SK-N-SH treated with all-trans-retinoic acid at 6 μM for 48 hours (cell line): ENCODE measurements around the gene TCP11L1.

Experiments used
- ATAC-seq: fragments of 200-7000 bp; cut with Tn5 transposase; 3 replicates; pipeline ENCODE4 v1.9.1; 2020; ENCODE audit warnings: mild to moderate bottlenecking, moderate library complexity
- BACH2 ChIP-seq: fragments of 250-450 bp; sonication (Bioruptor Pico); IDR thresholded peaks from 2 replicates; pipeline ENCODE4 v1.9.0; 2021; ENCODE audit warnings: mild to moderate bottlenecking, borderline replicate concordance
- CREB5 ChIP-seq: fragments of 250-450 bp; sonication (Bioruptor Pico); IDR thresholded peaks from 2 replicates; pipeline ENCODE4 v1.5.1; 2020; ENCODE audit warnings: low read depth, mild to moderate bottlenecking, moderate library complexity
- CSDC2 ChIP-seq: fragments of 250-450 bp; sonication (Bioruptor Pico); IDR thresholded peaks from 2 replicates; pipeline ENCODE4 v1.5.0; 2020; ENCODE audit warnings: mild to moderate bottlenecking, moderate library complexity
- CSRNP3 ChIP-seq: fragments of 250-450 bp; sonication (Bioruptor Pico); IDR thresholded peaks from 2 replicates; pipeline ENCODE4 v1.5.1; 2021; ENCODE audit warnings: mild to moderate bottlenecking, moderate library complexity
- ESRRG ChIP-seq: fragments of 250-450 bp; sonication (Bioruptor Pico); IDR thresholded peaks from 2 replicates; pipeline ENCODE4 v1.6.1; 2021; ENCODE audit warnings: mild to moderate bottlenecking
- GLIS3 ChIP-seq: fragments of 250-450 bp; sonication (Bioruptor Pico); IDR thresholded peaks from 2 replicates; pipeline ENCODE4 v1.5.0; 2020; ENCODE audit warnings: mild to moderate bottlenecking, moderate library complexity
- ISL1 ChIP-seq: fragments of 250-450 bp; sonication (Bioruptor Pico); IDR thresholded peaks from 2 replicates; pipeline ENCODE4 v2.1.2; 2022; ENCODE audit warnings: mild to moderate bottlenecking, moderate library complexity
- OSR1 ChIP-seq: fragments of 250-450 bp; sonication (Bioruptor Pico); IDR thresholded peaks from 2 replicates; pipeline ENCODE4 v1.8.0; 2022; ENCODE audit warnings: moderate library complexity, mild to moderate bottlenecking, inconsistent platforms
- PATZ1 ChIP-seq: fragments of 250-450 bp; sonication (Bioruptor Pico); IDR thresholded peaks from 2 replicates; pipeline ENCODE4 v1.8.0; 2020; ENCODE audit warnings: mild to moderate bottlenecking, moderate library complexity, borderline replicate concordance
- PPARA ChIP-seq: fragments of 250-450 bp; sonication (Bioruptor Pico); IDR thresholded peaks from 2 replicates; pipeline ENCODE4 v1.5.0; 2020; ENCODE audit warnings: mild to moderate bottlenecking, borderline replicate concordance
- SNAI2 ChIP-seq: fragments of 250-450 bp; sonication (Bioruptor Pico); IDR thresholded peaks from 2 replicates; pipeline ENCODE4 v1.5.0; 2020; ENCODE audit warnings: mild to moderate bottlenecking, moderate library complexity
- TOX ChIP-seq: fragments of 250-450 bp; sonication (Bioruptor Pico); IDR thresholded peaks from 2 replicates; pipeline ENCODE4 v1.8.0; 2021; ENCODE audit warnings: mild to moderate bottlenecking, moderate library complexity, borderline replicate concordance
- ZFP3 ChIP-seq: fragments of 250-450 bp; sonication (Bioruptor Pico); IDR thresholded peaks from 2 replicates; pipeline ENCODE4 v1.5.0; 2020; ENCODE audit warnings: mild to moderate bottlenecking, moderate library complexity
- ZFP30 ChIP-seq: fragments of 450-650 bp; formaldehyde crosslinking; IDR thresholded peaks from 2 replicates; pipeline ENCODE4 v1.5.0; 2022; ENCODE audit warnings: mild to moderate bottlenecking, moderate library complexity
- ZNF565 ChIP-seq: fragments of 450-650 bp; formaldehyde crosslinking; conservative IDR thresholded peaks from 2 replicates; pipeline ENCODE4 v1.5.0; 2020; ENCODE audit warnings: low read depth, mild to moderate bottlenecking, moderate library complexity
- ZNF70 ChIP-seq: fragments of 450-650 bp; formaldehyde crosslinking; IDR thresholded peaks from 2 replicates; pipeline ENCODE4 v1.5.0; 2020; ENCODE audit warnings: mild to moderate bottlenecking, moderate library complexity
- ZNF8 ChIP-seq: fragments of 450-650 bp; formaldehyde crosslinking; IDR thresholded peaks from 2 replicates; pipeline ENCODE4 v1.5.0; 2020; ENCODE audit warnings: mild to moderate bottlenecking, moderate library complexity
- TF ChIP-seq, protein P1 (sequence below): fragments of 250-450 bp; sonication (Bioruptor Pico); IDR thresholded peaks from 2 replicates; pipeline ENCODE4 v1.5.0; 2020; ENCODE audit warnings: mild to moderate bottlenecking, moderate library complexity
- TF ChIP-seq, protein P2 (sequence below): fragments of 250-450 bp; sonication (Bioruptor Pico); IDR thresholded peaks from 2 replicates; pipeline ENCODE4 v1.8.0; 2021; ENCODE audit warnings: low read depth, mild to moderate bottlenecking, moderate library complexity, borderline replicate concordance

Gene TCP11L1

DNA sequence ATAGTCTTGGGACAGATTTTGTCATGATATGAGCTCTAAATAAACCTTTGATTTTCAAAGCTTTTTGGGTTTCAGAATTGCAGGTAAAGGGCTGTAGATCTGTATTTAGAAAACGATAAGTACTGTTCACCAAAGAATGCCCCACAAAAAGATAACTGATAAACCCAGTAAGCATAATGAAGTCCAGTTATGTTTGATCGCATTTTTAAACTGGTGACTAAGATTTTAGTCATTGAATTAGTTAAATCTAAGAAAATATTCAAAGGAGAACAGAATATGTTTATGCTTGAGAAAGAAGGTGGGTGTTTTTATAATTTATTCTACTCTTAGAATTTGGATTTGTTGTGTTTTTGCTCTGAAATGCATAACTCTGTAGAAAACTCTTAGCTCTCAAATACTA, 12.1 kb upstream of the TCP11L1 start:
- TF ChIP-seq SNAI2 (CRISPR knock-in tag) (no peak), ZFP3 (no peak), ISL1 (CRISPR knock-in tag) (no peak), CSRNP3 (CRISPR knock-in tag) (no peak), OSR1 (CRISPR knock-in tag) (no peak), PATZ1 (CRISPR knock-in tag) (no peak), BACH2 (CRISPR knock-in tag) (no peak), ZNF8 (CRISPR knock-in tag) (no peak), CREB5 (CRISPR knock-in tag) (no peak), CSDC2 (no peak), PPARA (no peak), ZNF565 (CRISPR knock-in tag) (no peak), ZNF70 (CRISPR knock-in tag) (no peak), GLIS3 (CRISPR knock-in tag) (no peak), TOX (CRISPR knock-in tag) (no peak), ESRRG (CRISPR knock-in tag) (no peak), ZFP30 (CRISPR knock-in tag) (no peak)
- TF ChIP-seq, protein P1, sequence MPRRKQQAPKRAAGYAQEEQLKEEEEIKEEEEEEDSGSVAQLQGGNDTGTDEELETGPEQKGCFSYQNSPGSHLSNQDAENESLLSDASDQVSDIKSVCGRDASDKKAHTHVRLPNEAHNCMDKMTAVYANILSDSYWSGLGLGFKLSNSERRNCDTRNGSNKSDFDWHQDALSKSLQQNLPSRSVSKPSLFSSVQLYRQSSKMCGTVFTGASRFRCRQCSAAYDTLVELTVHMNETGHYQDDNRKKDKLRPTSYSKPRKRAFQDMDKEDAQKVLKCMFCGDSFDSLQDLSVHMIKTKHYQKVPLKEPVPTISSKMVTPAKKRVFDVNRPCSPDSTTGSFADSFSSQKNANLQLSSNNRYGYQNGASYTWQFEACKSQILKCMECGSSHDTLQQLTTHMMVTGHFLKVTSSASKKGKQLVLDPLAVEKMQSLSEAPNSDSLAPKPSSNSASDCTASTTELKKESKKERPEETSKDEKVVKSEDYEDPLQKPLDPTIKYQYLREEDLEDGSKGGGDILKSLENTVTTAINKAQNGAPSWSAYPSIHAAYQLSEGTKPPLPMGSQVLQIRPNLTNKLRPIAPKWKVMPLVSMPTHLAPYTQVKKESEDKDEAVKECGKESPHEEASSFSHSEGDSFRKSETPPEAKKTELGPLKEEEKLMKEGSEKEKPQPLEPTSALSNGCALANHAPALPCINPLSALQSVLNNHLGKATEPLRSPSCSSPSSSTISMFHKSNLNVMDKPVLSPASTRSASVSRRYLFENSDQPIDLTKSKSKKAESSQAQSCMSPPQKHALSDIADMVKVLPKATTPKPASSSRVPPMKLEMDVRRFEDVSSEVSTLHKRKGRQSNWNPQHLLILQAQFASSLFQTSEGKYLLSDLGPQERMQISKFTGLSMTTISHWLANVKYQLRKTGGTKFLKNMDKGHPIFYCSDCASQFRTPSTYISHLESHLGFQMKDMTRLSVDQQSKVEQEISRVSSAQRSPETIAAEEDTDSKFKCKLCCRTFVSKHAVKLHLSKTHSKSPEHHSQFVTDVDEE (CRISPR knock-in tag): no peak
- ATAC-seq: no peak; the same call in 2 of the 3 replicates

- ATAC-seq: peak; percentile 89
- peak; percentile 51 for TF ChIP-seq ISL1 (CRISPR knock-in tag)
- TF ChIP-seq, protein P2, sequence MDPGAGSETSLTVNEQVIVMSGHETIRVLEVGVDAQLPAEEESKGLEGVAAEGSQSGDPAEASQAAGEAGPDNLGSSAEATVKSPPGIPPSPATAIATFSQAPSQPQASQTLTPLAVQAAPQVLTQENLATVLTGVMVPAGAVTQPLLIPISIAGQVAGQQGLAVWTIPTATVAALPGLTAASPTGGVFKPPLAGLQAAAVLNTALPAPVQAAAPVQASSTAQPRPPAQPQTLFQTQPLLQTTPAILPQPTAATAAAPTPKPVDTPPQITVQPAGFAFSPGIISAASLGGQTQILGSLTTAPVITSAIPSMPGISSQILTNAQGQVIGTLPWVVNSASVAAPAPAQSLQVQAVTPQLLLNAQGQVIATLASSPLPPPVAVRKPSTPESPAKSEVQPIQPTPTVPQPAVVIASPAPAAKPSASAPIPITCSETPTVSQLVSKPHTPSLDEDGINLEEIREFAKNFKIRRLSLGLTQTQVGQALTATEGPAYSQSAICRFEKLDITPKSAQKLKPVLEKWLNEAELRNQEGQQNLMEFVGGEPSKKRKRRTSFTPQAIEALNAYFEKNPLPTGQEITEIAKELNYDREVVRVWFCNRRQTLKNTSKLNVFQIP (CRISPR knock-in tag): no peak
Observed at GRCh38 chr11:33027846-33028536, 11.4 kb upstream of the TCP11L1 start.

DNA sequence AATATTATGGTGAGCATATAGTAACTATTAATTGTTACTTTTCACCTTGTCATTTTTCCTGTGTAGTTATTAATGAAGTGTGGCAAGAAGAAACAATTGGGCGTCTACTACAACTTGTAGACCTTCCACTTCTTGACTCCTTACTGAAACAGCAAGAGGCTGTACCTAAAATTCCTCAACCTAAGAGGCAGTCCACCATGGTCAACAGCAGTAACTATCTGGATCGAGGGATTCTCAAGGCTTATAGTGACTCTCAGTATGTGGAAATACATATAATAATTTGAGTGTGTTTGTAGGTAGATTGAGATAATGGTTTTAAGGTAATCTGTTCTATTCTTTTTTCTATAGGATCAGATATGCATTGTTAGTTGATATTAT, 10.8 kb upstream of the TCP11L1 start:
- TF ChIP-seq OSR1 (CRISPR knock-in tag): no peak
- no peak for TF ChIP-seq ZNF565 (CRISPR knock-in tag)
- TF ChIP-seq SNAI2 (CRISPR knock-in tag): no peak

GRCh38 chr11:33029218-33029617, 10.2 kb upstream of the TCP11L1 start:
- peak; percentile 51 for ATAC-seq

More for the DNA sequence above, 10.8 kb upstream of the TCP11L1 start:
- ATAC-seq: peak; percentile 59
